ENCODE data around the gene SREBF2. TPM values are rescaled to one million over a fixed set of nuclear protein-coding genes. Genes with fewer than 3 reads are reported as not detected.
A peak's percentile ranks its signal among the peaks of the same experiment; 100 is the strongest.

SREBF2 gene
- total and polyA plus RNA-seq, 4 experiments from 2014 or later = 14.5 to 112 (median 66.3) TPM

GRCh38 chr22:41909310-41910049 lies 76.6 kb downstream of the SREBF2 start:
- H3K4me3 ChIP-seq (ENCODE audit: low read length in 2 of 2) = no peak overlapping the region

GRCh38 chr22:41910050-41911000 lies 77.4 kb downstream of the SREBF2 start:
- intact Hi-C loops (cut with micrococcal nuclease) = no loop called here
- Mint-ChIP-seq H3K4me3 (peak overlapping the region in 7 of 8 donors; percentile 46 to 80 (median 65)), H3K4me1 (peaks cover 16 to 42% (median 26%) of the 10 kb centered on the region in 4 donors), H3K27me3 (peaks cover 20 to 25% of the 10 kb centered on the region in 2 donors), H3K9me3 (peaks cover 0 to 4% (median 0%) of the 10 kb centered on the region in 8 donors), H3K27ac (no peak overlapping the region), H3K36me3 (peaks cover 6% of the 10 kb centered on the region in 2 donors)
- peak overlapping the region in 1 of 2 donors; percentile 9 for H3K4me3 ChIP-seq (ENCODE audit: low read length in 2 of 2)
- no peak overlapping the region for H3K27ac ChIP-seq (ENCODE audit: low read depth, low read length)
- peaks cover 43% of the 10 kb centered on the region for H3K4me1 ChIP-seq (ENCODE audit: insufficient read depth, low read length)
- CTCF ChIA-PET (ENCODE audit: partially characterized antibody) = interaction anchor here (0.9 kb wide), 1 partner anchor 30 kb away, joined by 3 read pairs; no protein-coding TSS in a partner anchor
- peak in 4 of 5 donors; percentile 34 to 54 (median 41) for DNase-seq
- peaks cover 20% of the 10 kb centered on the region for H3K27me3 ChIP-seq (ENCODE audit: insufficient read depth, low read length)
- no peaks in the 10 kb centered on the region for H3K36me3 ChIP-seq (ENCODE audit: insufficient read depth, low read length)
- POLR2A ChIA-PET (ENCODE audit: partially characterized antibody) = interaction anchor here (1.0 to 9.1 kb wide), 7 partner anchors 7 to 211 kb away, joined by 3 to 67 read pairs (median 9); partner anchors contain the start of genes MEI1 and TNFRSF13C
- no peaks in the 10 kb centered on the region for H3K9me3 ChIP-seq (ENCODE audit: control insufficient read depth in 1 of 2, low read length in 2 of 2)

More at GRCh38 chr22:41909310-41910049, 76.6 kb downstream of the SREBF2 start:
- ChIA-PET POLR2A (ENCODE audit: partially characterized antibody) (interaction anchor here (1.0 to 9.1 kb wide), 5 partner anchors 8 to 210 kb away, joined by 3 to 67 read pairs (median 9); partner anchors contain the start of genes MEI1 and TNFRSF13C), CTCF (ENCODE audit: partially characterized antibody) (interaction anchor here (0.9 to 1.9 kb wide), 2 partner anchors 31 to 52 kb away, joined by 3 to 5 read pairs; no protein-coding TSS in a partner anchor)
- Mint-ChIP-seq H3K9me3 (peaks cover 0 to 4% (median 0%) of the 10 kb centered on the region in 8 donors), H3K27ac (peak overlapping the region in 4 of 7 donors; percentile 41 to 89 (median 78)), H3K4me1 (peaks cover 16 to 42% (median 25%) of the 10 kb centered on the region in 4 donors), H3K4me3 (peak overlapping the region in 7 of 8 donors; percentile 12 to 91 (median 74)), H3K36me3 (peaks cover 6% of the 10 kb centered on the region in 2 donors), H3K27me3 (peaks cover 20 to 23% of the 10 kb centered on the region in 2 donors)
- peaks cover 20% of the 10 kb centered on the region for H3K27me3 ChIP-seq (ENCODE audit: insufficient read depth, low read length)
- no peaks in the 10 kb centered on the region for H3K36me3 ChIP-seq (ENCODE audit: insufficient read depth, low read length)
- intact Hi-C loops (cut with micrococcal nuclease) = loop anchor here (2.0 kb wide), 1 partner anchor 31 kb away; no protein-coding TSS in a partner anchor
- no peaks in the 10 kb centered on the region for H3K9me3 ChIP-seq (ENCODE audit: control insufficient read depth in 1 of 2, low read length in 2 of 2)
- no peak for DNase-seq
- no peak overlapping the region for H3K27ac ChIP-seq (ENCODE audit: low read depth, low read length)
- peaks cover 40% of the 10 kb centered on the region for H3K4me1 ChIP-seq (ENCODE audit: insufficient read depth, low read length)

- peak in 1 of 5 donors; percentile 29 for DNase-seq
- peaks cover 17 to 48% (median 30%) of the 10 kb centered on the region in 4 donors for H3K4me1 Mint-ChIP-seq
- peaks cover 20% of the 10 kb centered on the region for H3K27me3 ChIP-seq (ENCODE audit: insufficient read depth, low read length)
- peaks cover 20 to 28% of the 10 kb centered on the region in 2 donors for H3K27me3 Mint-ChIP-seq
- H3K9me3 Mint-ChIP-seq = peaks cover 0 to 2% (median 0%) of the 10 kb centered on the region in 8 donors
- CTCF ChIA-PET (ENCODE audit: partially characterized antibody) = interaction anchor here (0.6 to 2.4 kb wide), 3 partner anchors 15 to 628 kb away, joined by 3 to 7 read pairs (median 5); no protein-coding TSS in a partner anchor
- no peaks in the 10 kb centered on the region for H3K9me3 ChIP-seq (ENCODE audit: control insufficient read depth in 1 of 2, low read length in 2 of 2)
- no peaks in the 10 kb centered on the region for H3K36me3 Mint-ChIP-seq
- POLR2A ChIA-PET (ENCODE audit: partially characterized antibody) = interaction anchor here (1.2 to 9.1 kb wide), 3 partner anchors 9 to 29 kb away, joined by 8 to 67 read pairs (median 10); partner anchors contain the start of gene TNFRSF13C
- no peaks in the 10 kb centered on the region for H3K36me3 ChIP-seq (ENCODE audit: insufficient read depth, low read length)
- H3K27ac ChIP-seq (ENCODE audit: low read depth, low read length) = no peak overlapping the region
- H3K27ac Mint-ChIP-seq = peak overlapping the region in 3 of 7 donors; percentile 23 to 79 (median 54)
- H3K4me3 Mint-ChIP-seq = peak overlapping the region in 6 of 8 donors; percentile 63 to 83 (median 76)
- intact Hi-C loops (cut with micrococcal nuclease) = no loop called here
- peak overlapping the region in 1 of 2 donors; percentile 9 for H3K4me3 ChIP-seq (ENCODE audit: low read length in 2 of 2)
- peaks cover 49% of the 10 kb centered on the region for H3K4me1 ChIP-seq (ENCODE audit: insufficient read depth, low read length)
Observed at GRCh38 chr22:41911001-41911611, 78.2 kb downstream of the SREBF2 start.

- Mint-ChIP-seq H3K4me1 (peaks cover 16 to 46% (median 28%) of the 10 kb centered on the region in 4 donors), H3K9me3 (peaks cover 0 to 2% (median 0%) of the 10 kb centered on the region in 8 donors), H3K27ac (peak overlapping the region in 1 of 7 donors; percentile 69), H3K4me3 (peak overlapping the region in 5 of 8 donors; percentile 36 to 80 (median 51)), H3K36me3 (no peaks in the 10 kb centered on the region), H3K27me3 (peaks cover 22 to 31% of the 10 kb centered on the region in 2 donors)
- no peak overlapping the region for H3K4me3 ChIP-seq (ENCODE audit: low read length in 2 of 2)
- H3K4me1 ChIP-seq (ENCODE audit: insufficient read depth, low read length) = peaks cover 45% of the 10 kb centered on the region
- no peaks in the 10 kb centered on the region for H3K9me3 ChIP-seq (ENCODE audit: control insufficient read depth in 1 of 2, low read length in 2 of 2)
- no peak overlapping the region for H3K27ac ChIP-seq (ENCODE audit: low read depth, low read length)
- POLR2A ChIA-PET (ENCODE audit: partially characterized antibody) = interaction anchor here (1.0 to 9.1 kb wide), 4 partner anchors 14 to 290 kb away, joined by 3 to 67 read pairs (median 6); partner anchors contain the start of genes SREBF2 and TNFRSF13C
- H3K27me3 ChIP-seq (ENCODE audit: insufficient read depth, low read length) = peaks cover 20% of the 10 kb centered on the region
- DNase-seq = no peak
- CTCF ChIA-PET (ENCODE audit: partially characterized antibody) = interaction anchor here (1.1 to 2.4 kb wide), 3 partner anchors 13 to 28 kb away, joined by 4 to 7 read pairs (median 5); no protein-coding TSS in a partner anchor
- H3K36me3 ChIP-seq (ENCODE audit: insufficient read depth, low read length) = no peaks in the 10 kb centered on the region
- intact Hi-C loops (cut with micrococcal nuclease) = no loop called here
Observed at GRCh38 chr22:41912338-41913039, 79.6 kb downstream of the SREBF2 start.

GRCh38 chr22:41913040-41913719 lies 80.3 kb downstream of the SREBF2 start:
- H3K36me3 Mint-ChIP-seq = no peaks in the 10 kb centered on the region
- intact Hi-C loops (cut with micrococcal nuclease) = no loop called here
- H3K9me3 ChIP-seq (ENCODE audit: control insufficient read depth in 1 of 2, low read length in 2 of 2) = no peaks in the 10 kb centered on the region
- peak overlapping the region in 5 of 8 donors; percentile 36 to 80 (median 46) for H3K4me3 Mint-ChIP-seq
- H3K27ac Mint-ChIP-seq = peak overlapping the region in 1 of 7 donors; percentile 69
- H3K27me3 Mint-ChIP-seq = peaks cover 22 to 31% of the 10 kb centered on the region in 2 donors
- peak in 1 of 5 donors; percentile 18 for DNase-seq
- no peak overlapping the region for H3K27ac ChIP-seq (ENCODE audit: low read depth, low read length)
- POLR2A ChIA-PET (ENCODE audit: partially characterized antibody) = interaction anchor here (1.0 to 9.1 kb wide), 3 partner anchors 27 to 289 kb away, joined by 3 to 67 read pairs (median 3); partner anchors contain the start of gene SREBF2
- peaks cover 0 to 2% (median 0%) of the 10 kb centered on the region in 8 donors for H3K9me3 Mint-ChIP-seq
- CTCF ChIA-PET (ENCODE audit: partially characterized antibody) = interaction anchor here (1.1 to 2.4 kb wide), 2 partner anchors 12 to 28 kb away, joined by 4 to 7 read pairs; no protein-coding TSS in a partner anchor
- H3K36me3 ChIP-seq (ENCODE audit: insufficient read depth, low read length) = no peaks in the 10 kb centered on the region
- H3K4me3 ChIP-seq (ENCODE audit: low read length in 2 of 2) = no peak overlapping the region
- peaks cover 42% of the 10 kb centered on the region for H3K4me1 ChIP-seq (ENCODE audit: insufficient read depth, low read length)
- peaks cover 12 to 46% (median 25%) of the 10 kb centered on the region in 4 donors for H3K4me1 Mint-ChIP-seq
- H3K27me3 ChIP-seq (ENCODE audit: insufficient read depth, low read length) = peaks cover 20% of the 10 kb centered on the region

Data from CD4-positive, alpha-beta memory T cell (primary cell).